HUDEP-2 (cell line): Measurements from ENCODE around the gene MPEG1.
A peak's percentile ranks its signal among the peaks of the same experiment; 100 is the strongest.

Experiments
- DNase-seq, 76 experiments: peaks; one replicate each; lab custom pipeline; 2025; ENCODE audit not compliant: unreplicated experiment in 76 of 76; lab: John Stamatoyannopoulos, UW

The MPEG1 gene

GRCh38 chr11:59191890-59192289, 20.8 kb downstream of the MPEG1 start:
- DNase-seq: no peak

GRCh38 chr11:59191095-59191494, 21.6 kb downstream of the MPEG1 start:
- no peak for DNase-seq

- no peak for DNase-seq
These were observed 22.7 kb downstream of the MPEG1 start for GRCh38 chr11:59189986-59190385.

- no peak for DNase-seq
These were observed 23.8 kb downstream of the MPEG1 start for GRCh38 chr11:59188954-59189353.

- no peak for DNase-seq
These were observed 25.1 kb downstream of the MPEG1 start for GRCh38 chr11:59187587-59187986.

GRCh38 chr11:59187035-59187434, 25.7 kb downstream of the MPEG1 start:
- DNase-seq: no peak

- peak in 24 of 76 experiments; percentile 1 to 53 (median 17) for DNase-seq
These were observed 26.6 kb downstream of the MPEG1 start for GRCh38 chr11:59186130-59186594.

- peak in 3 of 76 experiments; percentile 0 to 23 (median 3) for DNase-seq
These were observed 27.3 kb downstream of the MPEG1 start for GRCh38 chr11:59185386-59185945.

- no peak for DNase-seq
These were observed 27.9 kb downstream of the MPEG1 start for GRCh38 chr11:59184691-59185339.

- DNase-seq: no peak
These were observed 29.0 kb downstream of the MPEG1 start for GRCh38 chr11:59183771-59184170.

GRCh38 chr11:59182457-59183151, 30.1 kb downstream of the MPEG1 start:
- DNase-seq: no peak

- DNase-seq: no peak
These were observed 30.8 kb downstream of the MPEG1 start for GRCh38 chr11:59181746-59182456.

GRCh38 chr11:59180907-59181306, 31.8 kb downstream of the MPEG1 start:
- no peak for DNase-seq

GRCh38 chr11:59180168-59180776, 32.5 kb downstream of the MPEG1 start:
- DNase-seq: no peak

- no peak for DNase-seq
These were observed 33.6 kb downstream of the MPEG1 start for GRCh38 chr11:59179121-59179520.

- no peak for DNase-seq
These were observed 34.3 kb downstream of the MPEG1 start for GRCh38 chr11:59178402-59178801.

GRCh38 chr11:59176330-59176729, 36.4 kb downstream of the MPEG1 start:
- DNase-seq: no peak

GRCh38 chr11:59175091-59175501, 37.6 kb downstream of the MPEG1 start:
- DNase-seq: no peak

- no peak for DNase-seq
These were observed 38.1 kb downstream of the MPEG1 start for GRCh38 chr11:59174664-59175033.

GRCh38 chr11:59173964-59174663, 38.6 kb downstream of the MPEG1 start:
- DNase-seq: no peak
